Heart left ventricle (tissue), 16 donors: Measurements from ENCODE around the gene MICAL2. TPM values are rescaled to one million over a fixed set of nuclear protein-coding genes. Genes with fewer than 3 reads are reported as not detected.
A peak's percentile ranks its signal among the peaks of the same experiment; 100 is the strongest.
"Not testable (repeated sequence)": the region's sequence is repeated elsewhere in the genome, so short reads cannot be mapped to it uniquely, and the experiment has no call there.

Source experiments
- ATAC-seq, 4 donors: fragments of 200-7000 bp; cut with Tn5 transposase; one replicate each; pipeline ENCODE4 v1.9.1; 2020 to 2022; ENCODE audit warnings: moderate library complexity in 4 of 4, mild to moderate bottlenecking in 3 of 4, moderate number of reproducible peaks in 1 of 4
- DNase-seq, 5 donors: peaks; one replicate each; pipeline ENCODE4 v3.0.0-alpha.2; 2020
- H3K27ac ChIP-seq, 12 donors: fragments of 200-600 bp; sonication (generic) in 4 of 12; one replicate each; pipeline versions ENCODE4 v1.5.0 to v1.8.0; 2016 to 2022; ENCODE audit warnings: mild to moderate bottlenecking in 2 of 12
- H3K27me3 ChIP-seq, 9 donors: fragments of 200-600 bp; sonication (generic) in 2 of 9; one replicate each; pipeline versions ENCODE4 v1.5.1 to v1.8.0; 2016 to 2022; ENCODE audit warnings: mild to moderate bottlenecking in 3 of 9
- H3K36me3 ChIP-seq, 9 donors: fragments of 200-600 bp; sonication (generic) in 2 of 9; one replicate each; pipeline versions ENCODE4 v1.5.0 to v1.8.0; 2018 to 2022; ENCODE audit warnings: mild to moderate bottlenecking in 2 of 9
- H3K4me1 ChIP-seq, 12 donors: fragments of 200-600 bp; sonication (generic) in 4 of 12; one replicate each; pipeline versions ENCODE4 v1.5.0 to v1.8.0; 2016 to 2022; ENCODE audit warnings: mild to moderate bottlenecking in 3 of 12
- H3K4me3 ChIP-seq, 12 donors: fragments of 200-600 bp; sonication (generic) in 4 of 12; one replicate each; pipeline versions ENCODE4 v1.5.0 to v1.8.0; 2017 to 2022; ENCODE audit warnings: mild to moderate bottlenecking in 9 of 12, moderate library complexity in 4 of 12
- H3K9me3 ChIP-seq, 12 donors: fragments of 200-600 bp; sonication (generic) in 4 of 12; one replicate each; pipeline versions ENCODE4 v1.5.0 to v1.8.0; 2016 to 2022; ENCODE audit warnings: mild to moderate bottlenecking in 1 of 12
- CTCF ChIP-seq, 12 donors: fragments of 200-600 bp; sonication (generic) in 4 of 12; IDR thresholded peaks; one replicate each; pipeline versions ENCODE4 v1.5.0 to v1.8.0; 2018 to 2022; ENCODE audit warnings: antibody characterized with exemption in 12 of 12, mild to moderate bottlenecking in 5 of 12
- POLR2A ChIP-seq, 2 donors: fragments of 450-650 bp; IDR thresholded peaks; one replicate each; pipeline ENCODE4 v1.6.1; 2017; ENCODE audit warnings: antibody characterized with exemption in 2 of 2, mild to moderate bottlenecking in 2 of 2, moderate library complexity in 2 of 2
- WGBS, 4 donors: extraction: QIAGEN DNeasy Blood & Tissue Kit in 2 of 4; methylation state at CpG; one replicate each; pipeline versions ENCODE4 v1.1.5 to v1.1.7; 2013 to 2018; 5-methylcytosine and 5-hydroxymethylcytosine counted together
- intact Hi-C, 10 donors: fragments of 100-400 bp; cut with DNase I; formaldehyde crosslinking; loops; one replicate each; pipeline versions ENCODE4 v1.11.1 to v1.14.2; 2022
- polyA plus RNA-seq, 2 donors: library from polyadenylated mRNA; stranded (reverse); fragments of 200-250 nt; gene quantifications; one replicate each; pipeline ENCODE4 v1.2.3, GENCODE V29; 2013
- total RNA-seq, 9 donors: library from RNA; depleted of rRNA in 2 of 9; stranded (reverse); fragments of >200 nt in 2 of 9; fragmentation: NEBNext Ultra II Directional in 3 of 9; extraction: Animal tissue kit (Norgen Biotek cat#: 25700) in 3 of 9; gene quantifications; one replicate each; pipeline versions ENCODE4 v1.1.0 to v1.2.4, GENCODE V29; 2016 to 2023
- donor health status: ischemic (EF 13 %, LVEDD 7.1; RV severe dilation, severe dysfunction).
- donor health status: healthy with polysubstance abuse.
- donor health status: DM: no; HTN: yes; CAD: no.
- donor health status: DM: no; HTN: no; CAD: no.
- donor health status: ischemic (EF 25% LVEDD 6.9; RV normal size, moderate dysfunction).
- donor health status: ischemic (EF 25% LVEDD 5.7; RV mildly dilated, moderate dysfunction).
- donor health status: healthy.
- donor health status: DM: yes; HTN: yes; CAD: no.
- donor health status: ischemic (EF 35%, LVEDD 5.7; RV mildly dilated, moderate dysfunction).
- donor health status: nonischemic (EF 11% LVEDD 7.7; RV severe dilation, severe dysfunction).
- donor health status: DM: yes; HTN: yes; CAD: no.
- donor health status: PGD.
- donor health status: ischemic (EF 29% LVEDD 5.4; RV normal size, mild dysfunction).
- donor health status: nonischemic (EF 23%, LVEDD 6.1; RV moderate dilation, normal function).

Gene MICAL2
- total and polyA plus RNA-seq, 11 donors, result 37.6 to 110 (median 86.4) TPM

DNA sequence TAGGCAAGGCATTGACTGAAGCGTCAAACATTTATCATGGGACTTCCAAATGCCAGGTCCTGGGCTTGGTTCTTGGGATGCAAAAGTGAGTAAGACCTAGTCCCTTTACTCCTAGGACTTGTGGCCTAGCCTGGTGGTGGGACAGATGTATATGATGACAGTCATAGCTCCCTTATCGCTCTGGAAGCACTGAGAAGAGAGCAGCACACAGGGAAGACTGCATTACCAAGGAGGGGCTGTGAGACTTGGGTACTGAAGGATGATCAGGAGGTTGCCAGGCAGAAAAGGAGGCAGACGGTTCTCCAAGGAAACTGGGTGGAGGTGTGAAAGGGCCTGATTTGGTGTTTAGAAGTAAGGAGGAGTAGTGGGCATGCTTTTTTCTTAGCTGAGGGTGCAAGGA, 32.5 kb downstream of the MICAL2 start:
- H3K4me1 ChIP-seq, result peaks cover 0 to 79% (median 58%) of the 10 kb centered on the region in 12 donors
- ATAC-seq (no peak), DNase-seq (no peak)
- H3K9me3 ChIP-seq, result no peaks in the 10 kb centered on the region
- peaks cover 0 to 12% (median 0%) of the 10 kb centered on the region in 9 donors for H3K36me3 ChIP-seq
- peak overlapping the region in 6 of 12 donors; percentile 16 to 69 (median 46) for H3K27ac ChIP-seq
- WGBS, 4 donors, result 77 to 96% (median 79%) methylated on average over 3 of the region's 3 CpGs
- H3K4me3 ChIP-seq, result no peak overlapping the region
- intact Hi-C loops, result no loop called here
- no peaks in the 10 kb centered on the region for H3K27me3 ChIP-seq
- TF ChIP-seq CTCF (IDR thresholded peaks at IDR 0.05), result no peak
- no peak for TF ChIP-seq POLR2A (IDR thresholded peaks at IDR 0.05)

DNA sequence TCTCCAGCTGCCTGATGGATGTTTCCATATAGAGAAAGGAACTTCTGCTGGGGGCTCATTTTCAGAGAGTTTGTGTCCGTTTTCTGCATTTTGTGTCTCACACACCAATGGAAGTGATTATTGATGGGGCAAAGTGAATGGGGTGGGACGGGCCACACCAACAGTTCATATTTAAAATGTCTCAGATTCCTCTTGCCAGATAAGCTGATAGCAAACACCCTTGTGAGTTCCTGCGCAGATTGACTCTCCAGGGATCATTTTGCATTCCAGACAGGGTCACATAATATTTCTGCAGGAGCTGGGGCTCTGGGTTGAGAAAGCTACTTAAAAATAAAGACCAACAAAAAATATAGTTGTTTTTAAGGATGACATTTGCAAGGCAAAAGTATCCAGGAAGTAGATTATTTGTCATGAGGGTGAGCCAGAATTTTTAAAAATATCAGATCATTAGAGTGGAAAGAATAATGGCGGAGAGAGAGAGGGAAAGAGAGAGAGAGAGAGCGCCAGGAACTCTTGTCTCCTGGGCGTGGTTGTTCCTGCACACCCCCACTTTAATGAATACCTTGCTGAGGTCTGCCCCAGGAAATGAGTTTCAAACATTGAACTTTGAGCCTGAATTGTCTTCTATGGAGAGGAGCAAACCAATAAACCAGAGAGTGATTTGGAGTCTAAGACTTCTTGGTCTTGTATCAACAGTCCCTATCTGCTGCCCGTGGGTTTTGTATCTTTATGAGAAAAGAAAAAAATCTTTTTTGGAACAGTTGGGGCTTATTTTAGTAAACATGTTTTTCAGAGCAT, 33.3 kb downstream of the MICAL2 start:
- 44 to 55% (median 48%) methylated on average over 7 of the region's 7 CpGs for WGBS, 4 donors
- Histone ChIP-seq H3K27me3 (no peaks in the 10 kb centered on the region), H3K36me3 (peaks cover 0 to 8% (median 0%) of the 10 kb centered on the region in 9 donors), H3K9me3 (no peaks in the 10 kb centered on the region), H3K4me3 (no peak overlapping the region), H3K27ac (peak overlapping the region in 9 of 12 donors; percentile 2 to 69 (median 55)), H3K4me1 (peaks cover 0 to 75% (median 52%) of the 10 kb centered on the region in 12 donors)
- TF ChIP-seq CTCF (IDR thresholded peaks at IDR 0.05), result no peak
- no peak for TF ChIP-seq POLR2A (IDR thresholded peaks at IDR 0.05)
- DNase-seq (no peak), ATAC-seq (peak in 1 of 4 donors; percentile 5)
- intact Hi-C loops, result no loop called here

GRCh38 chr11:12144330-12145174, 34.2 kb downstream of the MICAL2 start:
- intact Hi-C loops, result no loop called here

DNA sequence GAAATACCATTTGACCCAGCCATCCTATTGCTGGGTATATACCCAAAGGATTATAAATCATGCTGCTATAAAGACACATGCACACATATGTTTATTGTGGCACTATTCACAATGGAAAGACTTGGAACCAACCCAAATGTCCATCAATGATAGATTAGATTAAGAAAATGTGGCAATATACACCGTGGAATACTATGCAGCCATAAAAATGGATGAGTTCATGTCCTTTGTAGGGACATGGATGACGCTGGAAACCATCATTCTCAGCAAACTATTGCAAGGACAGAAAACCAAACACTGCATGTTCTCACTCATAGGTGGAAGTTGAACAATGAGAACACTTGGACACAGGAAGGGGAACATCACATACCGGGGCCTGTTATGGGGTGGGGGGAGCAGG, 36.3 kb downstream of the MICAL2 start:
- 92 to 95% (median 92%) methylated on average over 3 of the region's 3 CpGs for WGBS, 4 donors
- H3K27ac ChIP-seq, intact Hi-C loops, H3K9me3 ChIP-seq, DNase-seq, H3K4me3 ChIP-seq, H3K27me3 ChIP-seq, H3K36me3 ChIP-seq, ATAC-seq: not testable (repeated sequence)
- H3K4me1 ChIP-seq, result peaks cover 0 to 74% (median 39%) of the 10 kb centered on the region in 12 donors

More at GRCh38 chr11:12144330-12145174, 34.2 kb downstream of the MICAL2 start:
- TF ChIP-seq POLR2A (IDR thresholded peaks at IDR 0.05) (no peak), CTCF (IDR thresholded peaks at IDR 0.05) (no peak)
- H3K27ac ChIP-seq, result peak overlapping the region in 9 of 12 donors; percentile 2 to 69 (median 55)
- no peaks in the 10 kb centered on the region for H3K27me3 ChIP-seq
- H3K36me3 ChIP-seq, result peaks cover 0 to 4% (median 0%) of the 10 kb centered on the region in 9 donors
- H3K4me3 ChIP-seq, result no peak overlapping the region
- DNase-seq, result no peak
- peak in 1 of 4 donors; percentile 16 for ATAC-seq
- WGBS, 4 donors, result 61 to 75% (median 72%) methylated on average over 11 of the region's 11 CpGs
- peaks cover 0 to 75% (median 44%) of the 10 kb centered on the region in 12 donors for H3K4me1 ChIP-seq
- no peaks in the 10 kb centered on the region for H3K9me3 ChIP-seq
